CD4-positive, alpha-beta T cell treated with Interleukin-15 for 1 hour (primary cell): ENCODE measurements around the gene ATP5PD.

Source experiments
- DNase-seq: peaks from one replicate; pipeline ENCODE4 v3.0.0-alpha.2; 2020

The ATP5PD gene

DNA sequence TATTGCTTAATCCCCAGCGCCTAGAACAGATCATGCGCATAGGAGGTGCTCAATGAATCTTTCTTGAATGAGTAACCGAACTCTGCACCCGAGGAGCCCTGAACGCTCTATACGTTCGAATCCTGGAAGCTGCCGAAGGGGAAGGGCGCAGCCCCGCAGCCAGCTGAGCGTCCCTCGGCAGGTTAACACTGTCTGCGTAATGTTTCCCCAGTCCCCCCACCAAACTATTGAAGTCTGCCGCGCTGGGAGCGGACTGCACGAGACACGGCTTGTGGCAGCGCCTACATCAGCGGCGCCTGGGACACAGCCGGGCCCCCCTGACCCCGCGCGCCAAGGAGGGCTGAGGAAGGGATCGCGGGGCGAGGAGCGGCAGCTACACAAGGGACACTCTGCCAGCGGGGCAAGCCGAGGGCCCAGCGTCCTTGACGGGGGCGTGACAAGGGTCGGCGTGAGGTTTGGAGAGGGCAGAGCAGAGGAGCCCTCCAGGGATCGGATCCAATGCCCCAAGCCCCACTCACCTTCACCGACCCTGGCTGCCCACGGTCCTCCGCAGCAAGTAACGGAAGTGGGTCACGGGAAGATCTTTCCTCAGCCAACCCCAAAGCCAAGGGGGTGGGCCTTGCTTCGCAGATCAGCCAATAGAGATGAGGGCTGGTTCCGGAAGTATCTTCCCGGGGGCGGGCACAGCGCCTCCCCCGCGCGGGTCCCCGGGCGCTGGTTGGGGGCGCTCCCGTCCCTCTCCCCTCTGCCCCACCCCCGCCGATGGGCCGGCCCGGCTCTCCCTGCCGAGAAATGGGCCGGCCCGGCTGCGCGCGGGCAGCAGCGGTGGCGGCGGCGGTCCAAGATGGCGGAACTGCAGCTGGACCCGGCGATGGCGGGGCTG, at the start of gene ATP5PD, which contains the start of gene KCTD2:
ATP5PD (minus strand) TSS at position 563 of the 883 bp plus-strand sequence. CDS start 4,319 bp downstream, outside the sequence.
KCTD2 (plus strand) TSS at position 819 of the 883 bp plus-strand sequence; CDS start at position 845, 26 bp downstream.
- peak; percentile 95 for DNase-seq

DNA sequence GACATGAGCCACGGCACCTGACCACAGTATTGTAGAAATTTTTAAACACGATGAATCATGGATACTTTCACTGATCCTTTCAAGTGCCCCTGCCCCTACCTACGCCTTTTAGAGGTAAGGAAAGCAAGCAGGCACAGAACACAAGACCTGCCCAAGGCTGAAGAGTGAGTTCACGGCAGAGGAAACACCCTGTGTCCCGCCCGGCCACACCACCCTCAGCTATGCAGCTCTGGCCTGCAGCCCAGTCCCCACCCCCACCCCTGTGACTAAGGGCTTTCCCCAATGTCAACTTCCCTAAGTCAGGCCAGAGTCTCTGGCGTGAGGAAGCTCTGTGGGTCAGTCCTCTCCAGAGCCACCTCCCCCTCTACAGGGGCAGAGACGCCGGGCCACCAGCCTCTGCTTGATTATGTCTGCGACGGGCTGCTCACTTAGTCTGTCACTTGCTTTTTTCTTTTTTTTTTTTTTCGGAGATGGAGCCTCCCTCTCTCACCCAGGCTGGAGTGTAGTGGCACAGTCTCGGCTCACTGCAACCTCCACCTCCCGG, 49.4 kb upstream of the ATP5PD start:
- peak; percentile 72 for DNase-seq

DNA sequence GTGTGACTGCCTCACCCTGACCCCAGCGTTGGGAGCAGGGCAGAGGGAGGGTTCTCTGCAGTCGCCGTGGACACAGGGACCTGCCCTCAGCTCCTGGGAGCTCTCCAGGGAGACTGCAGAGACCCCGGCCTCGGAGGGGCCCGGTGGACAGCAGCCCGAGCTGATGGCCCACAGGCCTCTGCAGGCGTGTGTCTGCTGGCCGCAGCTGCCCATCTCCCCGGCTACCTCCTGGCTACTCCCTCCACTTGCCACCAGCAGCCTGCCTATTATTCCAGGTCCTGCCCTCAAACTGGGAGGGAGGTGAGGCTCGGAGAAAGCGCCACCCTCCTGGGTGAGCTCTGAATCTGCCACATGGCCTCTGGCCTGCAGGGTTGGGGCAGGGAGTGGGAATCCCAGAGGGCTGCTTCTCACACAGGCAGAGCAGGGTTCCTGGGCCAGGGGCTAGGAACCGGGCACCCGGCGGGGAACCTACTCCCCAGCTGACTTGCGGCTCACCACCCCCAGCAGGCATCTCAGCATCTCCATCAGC, 48.2 kb upstream of the ATP5PD start:
- no peak for DNase-seq

GRCh38 chr17:75093548-75094158, 46.9 kb upstream of the ATP5PD start:
- DNase-seq: no peak

DNA sequence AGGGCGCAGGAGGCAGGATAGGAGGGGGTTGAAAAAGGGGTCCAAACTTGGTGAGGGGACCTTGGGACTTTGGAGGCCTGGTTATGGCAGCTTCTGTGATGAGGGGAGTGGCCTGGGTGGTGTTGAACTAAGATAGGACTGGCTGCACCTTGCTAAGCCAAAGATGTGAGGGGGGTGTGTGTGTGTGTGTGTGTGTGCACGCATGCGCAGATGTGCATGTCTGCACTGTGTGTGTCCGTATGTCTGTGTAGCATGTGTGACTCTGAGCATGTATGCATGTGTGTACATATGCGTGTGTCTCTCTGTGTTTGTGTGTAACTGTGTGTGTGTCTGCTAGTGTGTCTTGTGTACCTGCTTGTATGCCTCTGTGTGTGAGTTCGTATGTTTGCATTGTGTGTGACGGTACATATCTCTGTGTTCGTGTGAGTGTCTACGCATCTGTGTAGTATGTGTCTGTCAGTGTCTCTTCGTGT, 45.1 kb upstream of the ATP5PD start:
- DNase-seq: no peak

- no peak for DNase-seq
Measured at GRCh38 chr17:75090871-75091854, 44.4 kb upstream of the ATP5PD start.

DNA sequence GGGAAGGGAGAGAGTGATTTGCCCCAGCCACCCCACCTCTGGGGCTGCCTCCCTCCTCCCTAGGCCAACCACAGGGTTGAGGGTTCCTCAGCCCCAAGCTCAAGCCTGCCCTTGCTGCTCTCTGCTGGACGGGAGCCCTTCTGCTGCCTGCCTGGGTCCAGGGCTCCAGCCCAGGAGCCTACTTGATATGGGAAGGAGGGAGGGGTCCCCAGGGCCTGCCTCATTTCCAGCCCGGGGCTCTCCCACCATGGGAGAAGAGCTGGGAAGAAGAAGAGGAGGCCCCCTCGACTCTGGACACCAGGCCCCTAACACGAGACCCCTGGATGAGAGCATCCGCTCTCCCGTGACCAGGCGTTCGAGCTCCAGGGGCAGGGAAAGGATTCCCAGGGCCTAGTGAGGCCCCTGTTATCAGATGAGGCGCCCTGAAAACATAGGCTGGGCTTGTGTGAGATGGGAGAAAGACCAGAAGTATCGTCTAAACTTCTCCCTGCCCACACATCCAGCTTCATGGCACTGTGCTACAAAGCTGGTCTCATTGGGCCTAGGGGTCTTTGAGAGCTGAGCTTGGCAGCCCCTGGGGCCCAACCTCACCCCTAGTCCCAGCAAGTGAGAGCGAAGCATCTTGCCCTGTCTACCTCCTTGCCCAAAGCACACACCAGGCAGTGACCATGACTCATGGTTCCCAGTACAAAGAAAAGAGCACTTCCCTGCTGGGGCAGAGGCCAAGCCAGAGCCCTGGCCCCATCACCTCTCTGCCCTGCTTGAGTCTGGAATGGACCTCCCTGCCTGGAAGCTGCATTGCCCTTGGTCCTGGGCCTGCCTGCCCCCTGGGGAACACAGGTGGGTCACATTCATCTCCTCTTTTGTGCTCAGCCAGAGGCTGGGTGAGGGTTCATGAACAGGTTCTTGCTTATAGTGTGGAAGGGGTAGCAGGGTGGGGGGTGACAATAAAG, 42.0 kb upstream of the ATP5PD start:
- DNase-seq: peak; percentile 35

DNA sequence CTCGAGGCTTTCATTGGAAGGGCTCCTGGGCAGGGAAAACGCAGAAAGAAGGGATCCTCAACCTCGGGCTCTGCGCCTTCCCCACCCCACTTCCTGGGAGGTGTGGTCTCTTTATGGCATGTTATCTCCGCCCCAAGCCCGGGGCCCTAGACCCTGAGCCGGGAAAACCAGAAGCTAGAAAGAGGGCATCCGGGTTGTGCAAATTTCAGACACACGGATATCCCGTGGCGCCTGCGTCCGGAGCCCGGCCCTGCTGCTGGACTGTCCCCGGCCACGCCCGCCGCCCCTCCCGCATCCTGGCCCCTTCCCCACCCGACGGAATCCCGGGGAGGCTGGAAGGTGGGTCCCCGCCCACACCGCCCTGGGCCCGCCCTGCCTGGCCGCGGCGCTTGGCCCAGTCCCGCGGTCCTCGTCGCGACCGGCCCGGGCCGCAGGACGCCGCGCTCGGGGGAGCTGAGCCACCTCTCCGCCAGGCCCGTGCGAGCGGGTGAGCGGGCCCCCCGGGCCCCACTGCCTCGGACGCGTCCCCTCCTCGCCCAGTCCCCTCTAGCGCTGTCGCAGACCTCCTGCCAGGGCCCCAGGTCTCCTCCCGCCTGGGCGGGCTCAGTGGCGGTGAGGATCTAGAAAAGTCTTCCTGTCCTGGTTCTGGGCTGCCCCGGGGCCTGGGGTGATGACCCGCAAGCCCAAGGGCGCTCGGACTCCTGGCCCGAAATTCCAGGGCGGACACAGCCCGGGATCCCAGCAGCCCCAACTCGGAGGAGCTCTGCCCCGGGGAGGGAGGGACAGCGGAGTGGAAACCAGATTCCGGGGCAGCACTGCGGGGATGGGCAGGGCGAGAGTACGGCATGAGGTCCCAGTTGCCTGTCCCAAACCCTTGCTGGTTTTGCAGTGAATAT, 41.0 kb upstream of the ATP5PD start, which contains the start of gene SLC16A5:
SLC16A5 (plus strand) TSS at position 397 of the 896 bp plus-strand sequence. CDS start 5,683 bp downstream, outside the sequence.
- DNase-seq: peak; percentile 77

- DNase-seq: no peak
Measured at GRCh38 chr17:75087182-75087557, 40.4 kb upstream of the ATP5PD start.

DNA sequence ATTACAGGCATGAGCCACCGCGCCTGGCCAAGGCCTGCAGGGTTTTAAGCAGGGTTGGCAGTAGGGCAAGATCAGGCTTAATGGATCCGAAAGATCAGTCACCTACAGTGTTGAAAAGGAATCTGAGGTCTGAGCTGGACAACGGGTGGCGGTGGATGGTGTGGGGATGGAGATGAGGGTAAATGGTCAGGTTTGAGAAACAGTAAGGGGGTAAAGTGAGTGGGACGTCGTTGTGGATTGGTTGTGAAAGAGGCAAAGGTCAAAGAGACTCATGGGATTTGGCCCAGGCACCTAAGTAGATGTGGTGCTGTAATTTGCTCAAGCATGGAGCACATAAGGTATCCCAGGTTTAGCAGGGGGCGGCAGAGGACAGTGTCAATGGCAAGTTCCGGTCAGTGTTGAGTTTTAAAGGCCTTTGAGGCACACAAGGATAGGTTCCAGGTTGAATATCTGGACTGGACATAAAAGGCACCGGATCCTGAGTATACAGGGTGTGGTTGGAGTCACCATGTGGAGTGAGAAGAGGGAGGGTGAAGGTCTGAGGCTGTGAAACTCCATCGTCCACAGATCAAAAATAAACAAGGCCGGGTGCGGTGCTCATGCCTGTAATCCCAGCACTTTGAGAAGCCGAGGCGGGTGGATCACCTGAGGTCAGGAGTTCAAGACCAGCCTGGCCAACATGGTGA, 39.9 kb upstream of the ATP5PD start:
- no peak for DNase-seq

GRCh38 chr17:75084039-75084660, 37.4 kb upstream of the ATP5PD start:
- no peak for DNase-seq

- DNase-seq: no peak
Measured at GRCh38 chr17:75082683-75083082, 35.9 kb upstream of the ATP5PD start.

- no peak for DNase-seq
Measured at GRCh38 chr17:75081611-75082540, 35.1 kb upstream of the ATP5PD start.

GRCh38 chr17:75079023-75079373, 32.2 kb upstream of the ATP5PD start:
- no peak for DNase-seq

- no peak for DNase-seq
Measured at GRCh38 chr17:75078284-75079022, 31.7 kb upstream of the ATP5PD start.

DNA sequence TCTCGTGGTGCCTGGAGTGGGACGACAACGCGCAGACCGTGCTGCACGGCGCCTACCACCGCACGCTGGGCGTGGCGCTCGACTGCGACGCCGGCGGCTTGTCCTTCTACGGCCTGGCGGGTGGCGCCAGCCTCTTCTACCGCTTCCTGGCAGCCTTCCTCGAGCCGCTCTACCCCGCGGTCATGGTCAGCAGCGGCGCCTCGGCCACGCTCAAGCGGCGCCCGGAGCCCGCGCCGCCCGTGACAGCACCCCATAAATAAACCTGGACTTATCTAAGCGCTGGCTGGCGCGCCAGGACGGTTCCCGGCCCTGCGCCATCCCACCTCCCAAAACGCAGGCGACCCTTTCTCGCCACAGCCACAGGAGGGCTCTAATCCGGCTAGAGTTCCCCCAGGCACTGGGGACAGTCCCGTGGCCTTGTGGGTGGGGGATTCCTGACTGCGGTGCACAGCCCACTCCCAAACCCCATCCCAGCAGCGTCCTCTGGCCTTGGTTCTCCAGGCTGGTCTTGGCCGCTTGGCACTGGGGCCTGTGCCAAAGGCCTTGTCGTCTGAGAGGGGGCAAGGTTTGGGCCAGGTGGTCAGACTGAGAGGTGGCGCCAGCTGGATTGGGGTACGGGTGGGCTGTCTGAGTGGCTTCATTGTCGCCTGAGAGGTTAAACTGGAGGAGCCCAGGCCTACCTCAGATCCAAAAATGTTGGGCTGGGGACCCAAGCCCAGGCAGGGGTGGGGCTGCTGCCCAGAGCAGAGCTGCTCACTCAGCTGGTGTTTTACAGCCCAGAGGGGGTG, 30.9 kb upstream of the ATP5PD start:
- peak; percentile 57 for DNase-seq
